WTC11 (cell line): ENCODE measurements around the gene RFESD. TPM values are rescaled to one million over a fixed set of nuclear protein-coding genes. Genes with fewer than 3 reads are reported as not detected.

ENCODE experiments used
- ATAC-seq: fragments of 200-7000 bp; cut with Tn5 transposase; 2 replicates; pipeline ENCODE4 v1.10.0; 2021; ENCODE audit warnings: mild to moderate bottlenecking, moderate library complexity
- CTCF ChIA-PET: fragments of 300-600 bp; sonication (Branson Sonifier 250); formaldehyde crosslinking; loops from one replicate; lab custom pipeline; 2021; ENCODE audit warnings: antibody characterized with exemption; lab: Charles Lee
- POLR2A ChIA-PET: fragments of 350-600 bp; sonication (Branson Sonifier 250); formaldehyde crosslinking; loops from one replicate; lab custom pipeline; 2021; ENCODE audit warnings: antibody characterized with exemption; lab: Charles Lee
- DNase-seq: peaks from one replicate; pipeline ENCODE4 v3.0.0; 2021; ENCODE audit warnings: low spot score
- H3K27ac Mint-ChIP-seq: 2 replicates; pipeline ENCODE4 v1.8.0; 2021; ENCODE audit warnings: mixed read lengths
- H3K27me3 Mint-ChIP-seq: 2 replicates; pipeline ENCODE4 v1.8.0; 2021; ENCODE audit warnings: low read depth, mild to moderate bottlenecking, moderate library complexity, mixed read lengths
- H3K36me3 Mint-ChIP-seq: 2 replicates; pipeline ENCODE4 v1.8.0; 2021; ENCODE audit warnings: mixed read lengths
- H3K4me1 Mint-ChIP-seq: 2 replicates; pipeline ENCODE4 v1.8.0; 2022; ENCODE audit warnings: mixed read lengths
- H3K4me3 Mint-ChIP-seq: 2 replicates; pipeline ENCODE4 v1.8.0; 2021; ENCODE audit warnings: mild to moderate bottlenecking, moderate library complexity, mixed read lengths
- H3K9me3 Mint-ChIP-seq: 2 replicates; pipeline ENCODE4 v1.8.0; 2021; ENCODE audit warnings: mixed read lengths
- ARID4B ChIP-seq: sonication (generic); formaldehyde crosslinking; IDR thresholded peaks from 2 replicates; pipeline ENCODE4 v1.8.0; 2023; ENCODE audit warnings: missing genetic modification reagents, mild to moderate bottlenecking, borderline replicate concordance
- ATF1 ChIP-seq: sonication (generic); formaldehyde crosslinking; IDR thresholded peaks from 2 replicates; pipeline ENCODE4 v1.8.1; 2023; ENCODE audit warnings: mild to moderate bottlenecking, moderate library complexity, missing genetic modification reagents
- EMX1 ChIP-seq: fragments of 250-450 bp; sonication (Bioruptor Pico); IDR thresholded peaks from 2 replicates; pipeline ENCODE4 v1.8.0; 2021; ENCODE audit warnings: mild to moderate bottlenecking
- ESRRA ChIP-seq: sonication (generic); formaldehyde crosslinking; IDR thresholded peaks from 2 replicates; pipeline ENCODE4 v1.8.1; 2022; ENCODE audit warnings: mild to moderate bottlenecking, missing genetic modification reagents, borderline replicate concordance
- ETV6 ChIP-seq: sonication (generic); formaldehyde crosslinking; IDR thresholded peaks from 2 replicates; pipeline ENCODE4 v1.8.1; 2022; ENCODE audit warnings: mild to moderate bottlenecking, missing genetic modification reagents
- FOXJ3 ChIP-seq: sonication (generic); formaldehyde crosslinking; IDR thresholded peaks from 2 replicates; pipeline ENCODE4 v1.9.0; 2021; ENCODE audit warnings: missing genetic modification reagents, mild to moderate bottlenecking, borderline replicate concordance
- FOXP4 ChIP-seq: sonication (generic); formaldehyde crosslinking; IDR thresholded peaks from 2 replicates; pipeline ENCODE4 v1.8.0; 2022; ENCODE audit warnings: mild to moderate bottlenecking, missing genetic modification reagents
- GABPB1 ChIP-seq: sonication (generic); formaldehyde crosslinking; IDR thresholded peaks from 2 replicates; pipeline ENCODE4 v1.8.1; 2023; ENCODE audit warnings: mild to moderate bottlenecking, missing genetic modification reagents
- MYBL2 ChIP-seq: sonication (generic); formaldehyde crosslinking; IDR thresholded peaks from 2 replicates; pipeline ENCODE4 v1.8.1; 2023; ENCODE audit warnings: mild to moderate bottlenecking, moderate library complexity, missing genetic modification reagents
- NFE2L1 ChIP-seq: sonication (generic); formaldehyde crosslinking; IDR thresholded peaks from 2 replicates; pipeline ENCODE4 v1.8.1; 2023; ENCODE audit warnings: missing genetic modification reagents
- NR3C1 ChIP-seq: sonication (generic); formaldehyde crosslinking; conservative IDR thresholded peaks from 2 replicates; pipeline ENCODE4 v1.8.1; 2023; ENCODE audit warnings: low read depth, mild to moderate bottlenecking, missing genetic modification reagents
- TEAD1 ChIP-seq: sonication (generic); formaldehyde crosslinking; IDR thresholded peaks from 2 replicates; pipeline ENCODE4 v1.8.0; 2022; ENCODE audit warnings: mild to moderate bottlenecking, missing genetic modification reagents
- TEAD4 ChIP-seq: sonication (generic); formaldehyde crosslinking; IDR thresholded peaks from 2 replicates; pipeline ENCODE4 v1.8.0; 2022; ENCODE audit warnings: mild to moderate bottlenecking, missing genetic modification reagents
- USF2 ChIP-seq: sonication (generic); formaldehyde crosslinking; IDR thresholded peaks from 2 replicates; pipeline ENCODE4 v1.8.1; 2023; ENCODE audit warnings: mild to moderate bottlenecking, missing genetic modification reagents, moderate library complexity
- ZNF671 ChIP-seq: fragments of 250-450 bp; sonication (Bioruptor Pico); IDR thresholded peaks from 2 replicates; pipeline ENCODE4 v1.8.0; 2021; ENCODE audit warnings: mild to moderate bottlenecking
- total RNA-seq: library from RNA; stranded (reverse); gene quantifications from 3 replicates; pipeline ENCODE4 v1.2.3, GENCODE V29; 2021
- TF ChIP-seq, protein P1 (sequence below): sonication (generic); formaldehyde crosslinking; IDR thresholded peaks from 2 replicates; pipeline ENCODE4 v1.8.1; 2022; ENCODE audit warnings: missing genetic modification reagents, borderline replicate concordance
- TF ChIP-seq, protein P2 (sequence below): sonication (generic); formaldehyde crosslinking; IDR thresholded peaks from 2 replicates; pipeline ENCODE4 v1.8.1; 2022; ENCODE audit warnings: low read depth, missing genetic modification reagents, borderline replicate concordance
- TF ChIP-seq, protein P3 (sequence below): fragments of 200-600 bp; IDR thresholded peaks from 2 replicates; pipeline ENCODE4 v1.8.0; 2022; ENCODE audit warnings: antibody characterized with exemption
- TF ChIP-seq, protein P4 (sequence below): sonication (generic); formaldehyde crosslinking; IDR thresholded peaks from 2 replicates; pipeline ENCODE4 v1.8.1; 2023; ENCODE audit warnings: mild to moderate bottlenecking, missing genetic modification reagents
- TF ChIP-seq, protein P5 (sequence below): fragments of 250-450 bp; sonication (Bioruptor Pico); IDR thresholded peaks from 2 replicates; pipeline ENCODE4 v2.1.2; 2022; ENCODE audit warnings: mild to moderate bottlenecking, moderate library complexity

RFESD gene
- total RNA-seq, 1 experiment from 2014 or later: 5.7 TPM

GRCh38 chr5:95620870-95621838 is 25.4 kb upstream of the RFESD start:
- POLR2A ChIA-PET: no interaction called here
- Mint-ChIP-seq H3K4me3 (peak overlapping the region; percentile 63), H3K36me3 (no peaks in the 10 kb centered on the region; the same call in 1 of the 2 replicates), H3K27ac (no peak overlapping the region), H3K9me3 (peaks cover 9% of the 10 kb centered on the region), H3K4me1 (peaks cover 25% of the 10 kb centered on the region), H3K27me3 (peaks cover 64% of the 10 kb centered on the region)
- peak; percentile 60 for DNase-seq
- CTCF ChIA-PET: no interaction called here
- ATAC-seq: peak; percentile 57
- TF ChIP-seq MYBL2 (CRISPR knock-in tag) (no peak), TEAD1 (CRISPR knock-in tag) (peak; percentile 81; the same call in 1 of the 2 replicates), EMX1 (CRISPR knock-in tag) (no peak), FOXP4 (CRISPR knock-in tag) (peak; percentile 86; the same call in 1 of the 2 replicates), ARID4B (CRISPR knock-in tag) (peak; percentile 86; the same call in 1 of the 2 replicates), FOXJ3 (CRISPR knock-in tag) (no peak), TEAD4 (CRISPR knock-in tag) (peak; percentile 87), NR3C1 (CRISPR knock-in tag) (no peak), USF2 (0 out of 2 replicates have a peak, but pooled peaks have one; percentile 15), NFE2L1 (CRISPR knock-in tag) (peak; percentile 71; the same call in 1 of the 2 replicates), ZNF671 (CRISPR knock-in tag) (no peak), ESRRA (CRISPR knock-in tag) (peak; percentile 93), ETV6 (peak; percentile 59), ATF1 (CRISPR knock-in tag) (peak; percentile 31; the same call in 1 of the 2 replicates), GABPB1 (CRISPR knock-in tag) (no peak)
- TF ChIP-seq, protein P1, sequence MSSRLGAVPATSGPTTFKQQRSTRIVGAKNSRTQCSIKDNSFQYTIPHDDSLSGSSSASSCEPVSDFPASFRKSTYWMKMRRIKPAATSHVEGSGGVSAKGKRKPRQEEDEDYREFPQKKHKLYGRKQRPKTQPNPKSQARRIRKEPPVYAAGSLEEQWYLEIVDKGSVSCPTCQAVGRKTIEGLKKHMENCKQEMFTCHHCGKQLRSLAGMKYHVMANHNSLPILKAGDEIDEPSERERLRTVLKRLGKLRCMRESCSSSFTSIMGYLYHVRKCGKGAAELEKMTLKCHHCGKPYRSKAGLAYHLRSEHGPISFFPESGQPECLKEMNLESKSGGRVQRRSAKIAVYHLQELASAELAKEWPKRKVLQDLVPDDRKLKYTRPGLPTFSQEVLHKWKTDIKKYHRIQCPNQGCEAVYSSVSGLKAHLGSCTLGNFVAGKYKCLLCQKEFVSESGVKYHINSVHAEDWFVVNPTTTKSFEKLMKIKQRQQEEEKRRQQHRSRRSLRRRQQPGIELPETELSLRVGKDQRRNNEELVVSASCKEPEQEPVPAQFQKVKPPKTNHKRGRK (CRISPR knock-in tag): no peak
- TF ChIP-seq, protein P2, sequence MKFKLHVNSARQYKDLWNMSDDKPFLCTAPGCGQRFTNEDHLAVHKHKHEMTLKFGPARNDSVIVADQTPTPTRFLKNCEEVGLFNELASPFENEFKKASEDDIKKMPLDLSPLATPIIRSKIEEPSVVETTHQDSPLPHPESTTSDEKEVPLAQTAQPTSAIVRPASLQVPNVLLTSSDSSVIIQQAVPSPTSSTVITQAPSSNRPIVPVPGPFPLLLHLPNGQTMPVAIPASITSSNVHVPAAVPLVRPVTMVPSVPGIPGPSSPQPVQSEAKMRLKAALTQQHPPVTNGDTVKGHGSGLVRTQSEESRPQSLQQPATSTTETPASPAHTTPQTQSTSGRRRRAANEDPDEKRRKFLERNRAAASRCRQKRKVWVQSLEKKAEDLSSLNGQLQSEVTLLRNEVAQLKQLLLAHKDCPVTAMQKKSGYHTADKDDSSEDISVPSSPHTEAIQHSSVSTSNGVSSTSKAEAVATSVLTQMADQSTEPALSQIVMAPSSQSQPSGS (CRISPR knock-in tag): 0 out of 2 replicates have a peak, but pooled peaks have one; percentile 66
- TF ChIP-seq, protein P3, sequence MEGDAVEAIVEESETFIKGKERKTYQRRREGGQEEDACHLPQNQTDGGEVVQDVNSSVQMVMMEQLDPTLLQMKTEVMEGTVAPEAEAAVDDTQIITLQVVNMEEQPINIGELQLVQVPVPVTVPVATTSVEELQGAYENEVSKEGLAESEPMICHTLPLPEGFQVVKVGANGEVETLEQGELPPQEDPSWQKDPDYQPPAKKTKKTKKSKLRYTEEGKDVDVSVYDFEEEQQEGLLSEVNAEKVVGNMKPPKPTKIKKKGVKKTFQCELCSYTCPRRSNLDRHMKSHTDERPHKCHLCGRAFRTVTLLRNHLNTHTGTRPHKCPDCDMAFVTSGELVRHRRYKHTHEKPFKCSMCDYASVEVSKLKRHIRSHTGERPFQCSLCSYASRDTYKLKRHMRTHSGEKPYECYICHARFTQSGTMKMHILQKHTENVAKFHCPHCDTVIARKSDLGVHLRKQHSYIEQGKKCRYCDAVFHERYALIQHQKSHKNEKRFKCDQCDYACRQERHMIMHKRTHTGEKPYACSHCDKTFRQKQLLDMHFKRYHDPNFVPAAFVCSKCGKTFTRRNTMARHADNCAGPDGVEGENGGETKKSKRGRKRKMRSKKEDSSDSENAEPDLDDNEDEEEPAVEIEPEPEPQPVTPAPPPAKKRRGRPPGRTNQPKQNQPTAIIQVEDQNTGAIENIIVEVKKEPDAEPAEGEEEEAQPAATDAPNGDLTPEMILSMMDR: no peak
- TF ChIP-seq, protein P4, sequence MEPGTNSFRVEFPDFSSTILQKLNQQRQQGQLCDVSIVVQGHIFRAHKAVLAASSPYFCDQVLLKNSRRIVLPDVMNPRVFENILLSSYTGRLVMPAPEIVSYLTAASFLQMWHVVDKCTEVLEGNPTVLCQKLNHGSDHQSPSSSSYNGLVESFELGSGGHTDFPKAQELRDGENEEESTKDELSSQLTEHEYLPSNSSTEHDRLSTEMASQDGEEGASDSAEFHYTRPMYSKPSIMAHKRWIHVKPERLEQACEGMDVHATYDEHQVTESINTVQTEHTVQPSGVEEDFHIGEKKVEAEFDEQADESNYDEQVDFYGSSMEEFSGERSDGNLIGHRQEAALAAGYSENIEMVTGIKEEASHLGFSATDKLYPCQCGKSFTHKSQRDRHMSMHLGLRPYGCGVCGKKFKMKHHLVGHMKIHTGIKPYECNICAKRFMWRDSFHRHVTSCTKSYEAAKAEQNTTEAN: peak; percentile 50; the same call in 1 of the 2 replicates
- TF ChIP-seq, protein P5, sequence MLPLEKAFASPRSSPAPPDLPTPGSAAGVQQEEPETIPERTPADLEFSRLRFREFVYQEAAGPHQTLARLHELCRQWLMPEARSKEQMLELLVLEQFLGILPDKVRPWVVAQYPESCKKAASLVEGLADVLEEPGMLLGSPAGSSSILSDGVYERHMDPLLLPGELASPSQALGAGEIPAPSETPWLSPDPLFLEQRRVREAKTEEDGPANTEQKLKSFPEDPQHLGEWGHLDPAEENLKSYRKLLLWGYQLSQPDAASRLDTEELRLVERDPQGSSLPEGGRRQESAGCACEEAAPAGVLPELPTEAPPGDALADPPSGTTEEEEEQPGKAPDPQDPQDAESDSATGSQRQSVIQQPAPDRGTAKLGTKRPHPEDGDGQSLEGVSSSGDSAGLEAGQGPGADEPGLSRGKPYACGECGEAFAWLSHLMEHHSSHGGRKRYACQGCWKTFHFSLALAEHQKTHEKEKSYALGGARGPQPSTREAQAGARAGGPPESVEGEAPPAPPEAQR (CRISPR knock-in tag): no peak
